ENCODE results near the gene NCK1.
"Not testable (repeated sequence)": the region's sequence is repeated elsewhere in the genome, so short reads cannot be mapped to it uniquely, and the experiment has no call there.

The NCK1 gene

GRCh38 chr3:136839556-136839931 is 22.5 kb upstream of the NCK1 start:
- H3K36me3 Mint-ChIP-seq = peaks cover 24% of the 10 kb centered on the region
- H3K4me1 Mint-ChIP-seq = no peaks in the 10 kb centered on the region
- H3K4me3 Mint-ChIP-seq = no peak overlapping the region
- no peak overlapping the region for H3K27ac Mint-ChIP-seq
- DNase-seq (ENCODE audit: low spot score in 2 of 2) = no peak
- H3K9me3 Mint-ChIP-seq = no peaks in the 10 kb centered on the region
- no peak for ATAC-seq (ENCODE audit: low read depth)
- H3K27me3 Mint-ChIP-seq = no peaks in the 10 kb centered on the region

GRCh38 chr3:136840252-136840651 is 21.8 kb upstream of the NCK1 start:
- ATAC-seq (ENCODE audit: low read depth) (no peak), DNase-seq (ENCODE audit: low spot score in 2 of 2) (no peak)
- Mint-ChIP-seq H3K27ac (no peak overlapping the region), H3K9me3 (no peaks in the 10 kb centered on the region), H3K4me3 (no peak overlapping the region), H3K36me3 (peaks cover 27% of the 10 kb centered on the region), H3K4me1 (no peaks in the 10 kb centered on the region), H3K27me3 (no peaks in the 10 kb centered on the region)

GRCh38 chr3:136842294-136842693 is 19.7 kb upstream of the NCK1 start:
- DNase-seq (ENCODE audit: low spot score in 2 of 2) (no peak), ATAC-seq (ENCODE audit: low read depth) (no peak)
- Mint-ChIP-seq H3K27me3 (no peaks in the 10 kb centered on the region), H3K4me1 (no peaks in the 10 kb centered on the region), H3K4me3 (no peak overlapping the region), H3K27ac (no peak overlapping the region), H3K36me3 (peaks cover 32% of the 10 kb centered on the region), H3K9me3 (no peaks in the 10 kb centered on the region)

GRCh38 chr3:136844724-136845123 is 17.3 kb upstream of the NCK1 start:
- no peak overlapping the region for H3K27ac Mint-ChIP-seq
- no peaks in the 10 kb centered on the region for H3K4me1 Mint-ChIP-seq
- peaks cover 23% of the 10 kb centered on the region for H3K36me3 Mint-ChIP-seq
- no peak overlapping the region for H3K4me3 Mint-ChIP-seq
- no peaks in the 10 kb centered on the region for H3K27me3 Mint-ChIP-seq
- DNase-seq (ENCODE audit: low spot score in 2 of 2) (no peak), ATAC-seq (ENCODE audit: low read depth) (no peak)
- H3K9me3 Mint-ChIP-seq = no peaks in the 10 kb centered on the region

GRCh38 chr3:136852180-136852579 is 9.8 kb upstream of the NCK1 start:
- Mint-ChIP-seq H3K4me3 (no peak overlapping the region), H3K36me3 (peaks cover 10% of the 10 kb centered on the region), H3K27me3 (no peaks in the 10 kb centered on the region), H3K27ac (no peak overlapping the region), H3K4me1 (no peaks in the 10 kb centered on the region), H3K9me3 (peaks cover 3% of the 10 kb centered on the region)
- no peak for DNase-seq (ENCODE audit: low spot score in 2 of 2)
- ATAC-seq (ENCODE audit: low read depth) = no peak

GRCh38 chr3:136856665-136857064 is 5.3 kb upstream of the NCK1 start:
- Mint-ChIP-seq H3K27ac (no peak overlapping the region), H3K36me3 (peaks cover 10% of the 10 kb centered on the region), H3K4me1 (peaks cover 8% of the 10 kb centered on the region), H3K9me3 (peaks cover 4% of the 10 kb centered on the region), H3K4me3 (no peak overlapping the region), H3K27me3 (no peaks in the 10 kb centered on the region)
- ATAC-seq (ENCODE audit: low read depth) (no peak), DNase-seq (ENCODE audit: low spot score in 2 of 2) (no peak)

- Mint-ChIP-seq H3K9me3 (peaks cover 4% of the 10 kb centered on the region), H3K27me3 (no peaks in the 10 kb centered on the region), H3K27ac (no peak overlapping the region)
Observed at GRCh38 chr3:136858381-136858780, 3.6 kb upstream of the NCK1 start.

DNA sequence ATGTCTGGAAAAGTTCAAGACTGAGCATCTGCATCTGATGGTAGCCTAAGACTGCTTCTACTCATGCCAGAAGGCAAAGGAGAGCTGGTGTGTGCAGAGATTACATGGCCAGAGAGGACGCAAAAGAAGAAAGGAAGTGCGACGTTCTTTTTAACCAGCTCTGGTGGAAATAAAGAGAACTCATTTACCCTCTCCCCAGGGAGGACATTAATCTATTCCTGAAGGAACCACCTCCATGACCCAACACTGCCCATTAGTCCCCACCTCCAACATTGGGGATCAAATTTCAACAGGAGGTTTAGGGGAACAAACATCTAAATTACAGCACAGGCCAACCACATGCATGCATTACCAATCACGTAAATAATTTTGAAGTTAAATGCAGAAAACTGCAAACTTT is 1.5 kb upstream of the NCK1 start:
- Mint-ChIP-seq H3K4me1 (peaks cover 10% of the 10 kb centered on the region), H3K36me3 (peaks cover 10% of the 10 kb centered on the region), H3K27ac (peak overlapping the region; percentile 90), H3K27me3 (no peaks in the 10 kb centered on the region), H3K9me3 (peaks cover 4% of the 10 kb centered on the region), H3K4me3 (peak overlapping the region; percentile 95)
- DNase-seq (ENCODE audit: low spot score in 2 of 2) = no peak
- ATAC-seq (ENCODE audit: low read depth) = no peak

More at GRCh38 chr3:136858381-136858780, 3.6 kb upstream of the NCK1 start:
- peaks cover 10% of the 10 kb centered on the region for H3K36me3 Mint-ChIP-seq
- ATAC-seq (ENCODE audit: low read depth) (no peak), DNase-seq (ENCODE audit: low spot score in 2 of 2) (no peak)
- peaks cover 10% of the 10 kb centered on the region for H3K4me1 Mint-ChIP-seq
- H3K4me3 Mint-ChIP-seq = no peak overlapping the region

- H3K27ac Mint-ChIP-seq = peak overlapping the region; percentile 90
- peaks cover 10% of the 10 kb centered on the region for H3K36me3 Mint-ChIP-seq
- peak overlapping the region; percentile 95 for H3K4me3 Mint-ChIP-seq
- no peak for ATAC-seq (ENCODE audit: low read depth)
- no peak for DNase-seq (ENCODE audit: low spot score in 2 of 2)
- H3K4me1 Mint-ChIP-seq = peaks cover 30% of the 10 kb centered on the region
- no peaks in the 10 kb centered on the region for H3K9me3 Mint-ChIP-seq
- H3K27me3 Mint-ChIP-seq = no peaks in the 10 kb centered on the region
Observed at GRCh38 chr3:136862617-136863322, 762 bp downstream of the NCK1 start.

DNA sequence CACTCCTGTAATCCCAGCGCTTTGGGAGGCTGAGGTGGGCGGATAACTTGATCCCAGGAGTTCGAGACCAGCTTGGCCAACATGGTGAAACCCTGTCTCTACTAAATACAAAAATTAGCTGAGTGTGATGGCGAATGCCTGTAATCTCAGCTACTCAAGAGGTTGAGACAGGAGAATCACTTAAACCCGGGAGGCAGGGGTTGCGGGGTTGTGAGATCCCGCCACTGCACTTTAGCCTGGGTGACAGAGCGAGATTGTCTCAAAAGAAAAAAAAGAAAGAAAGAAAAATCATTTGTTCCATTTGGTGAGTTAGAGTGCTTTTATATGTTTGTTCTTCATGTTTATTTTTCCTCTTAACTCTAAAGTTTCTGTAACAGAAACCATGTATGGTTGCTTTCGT is 7.3 kb downstream of the NCK1 start:
- ATAC-seq (ENCODE audit: low read depth) (no peak), DNase-seq (ENCODE audit: low spot score in 2 of 2) (no peak)
- peaks cover 41% of the 10 kb centered on the region for H3K4me1 Mint-ChIP-seq
- H3K4me3 Mint-ChIP-seq = no peak overlapping the region
- H3K27ac Mint-ChIP-seq = no peak overlapping the region
- no peaks in the 10 kb centered on the region for H3K27me3 Mint-ChIP-seq
- peaks cover 41% of the 10 kb centered on the region for H3K36me3 Mint-ChIP-seq
- peaks cover 3% of the 10 kb centered on the region for H3K9me3 Mint-ChIP-seq

DNA sequence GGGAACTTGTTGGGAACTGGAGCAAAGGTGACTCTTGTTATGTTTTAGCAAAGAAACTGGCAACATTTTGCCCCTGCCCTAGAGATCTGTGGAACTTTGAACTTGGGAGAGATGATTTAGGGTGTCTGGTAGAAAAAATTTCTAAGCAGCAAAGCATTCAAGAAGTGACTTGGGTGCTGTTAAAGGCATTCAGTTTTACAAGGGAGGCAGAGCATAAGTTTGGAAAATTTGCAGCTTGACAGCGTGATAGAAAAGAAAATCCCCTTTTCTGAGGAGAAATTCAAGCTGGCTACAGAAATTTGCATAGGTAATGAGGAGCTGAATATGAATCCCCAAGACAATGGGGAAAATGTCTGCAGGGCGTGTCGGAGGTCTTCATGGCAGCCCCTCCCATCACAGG is 10.2 kb downstream of the NCK1 start:
- ATAC-seq (ENCODE audit: low read depth); DNase-seq (ENCODE audit: low spot score in 2 of 2); H3K27me3 Mint-ChIP-seq; H3K4me3 Mint-ChIP-seq; H3K9me3 Mint-ChIP-seq: not testable (repeated sequence)
- H3K4me1 Mint-ChIP-seq = peaks cover 28% of the 10 kb centered on the region
- H3K27ac Mint-ChIP-seq = peak overlapping the region; percentile 60
- H3K36me3 Mint-ChIP-seq = peaks cover 41% of the 10 kb centered on the region

DNA sequence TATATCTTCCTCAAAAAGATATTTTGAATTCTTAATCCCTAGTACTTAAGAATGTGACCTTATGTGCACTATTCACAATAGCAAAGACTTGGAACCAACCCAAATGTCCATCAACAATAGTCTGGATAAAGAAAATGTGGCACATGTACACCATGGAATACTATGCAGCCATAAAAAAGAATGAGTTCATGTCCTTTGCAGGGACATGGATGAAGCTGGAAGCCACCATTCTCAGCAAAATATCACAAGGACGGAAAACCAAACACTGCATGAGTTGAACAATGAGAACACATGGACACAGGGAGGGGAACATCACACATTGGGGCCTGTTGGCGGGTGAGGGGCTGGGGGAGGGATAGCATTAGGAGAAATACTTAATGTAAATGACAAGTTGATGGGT is 17.5 kb downstream of the NCK1 start:
- peaks cover 14% of the 10 kb centered on the region for H3K36me3 Mint-ChIP-seq
- H3K4me3 Mint-ChIP-seq = not testable (repeated sequence)

DNA sequence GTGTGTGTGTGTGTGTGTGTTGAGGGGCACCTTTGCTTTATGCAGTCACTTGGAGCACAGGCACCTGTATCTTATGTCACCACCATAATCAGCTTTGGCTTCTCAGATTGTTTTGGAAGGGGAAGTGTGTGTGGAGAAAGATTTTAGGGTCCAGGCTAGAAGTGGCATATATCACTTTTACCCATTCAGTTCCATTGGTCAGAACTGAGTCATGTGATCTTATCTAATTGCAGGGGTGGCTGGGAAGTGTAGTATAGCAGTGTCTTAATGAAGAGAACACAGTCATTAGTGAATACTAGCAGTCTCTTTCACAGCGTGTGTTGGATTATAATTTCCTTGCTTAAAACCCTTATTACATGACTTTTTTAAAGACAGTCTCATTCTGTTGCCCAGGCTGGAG is 20.6 kb downstream of the NCK1 start:
- Mint-ChIP-seq H3K36me3 (peaks cover 10% of the 10 kb centered on the region), H3K9me3 (peaks cover 6% of the 10 kb centered on the region), H3K4me1 (peaks cover 43% of the 10 kb centered on the region), H3K27ac (no peak overlapping the region), H3K27me3 (no peaks in the 10 kb centered on the region), H3K4me3 (no peak overlapping the region)
- DNase-seq (ENCODE audit: low spot score in 2 of 2) (no peak), ATAC-seq (ENCODE audit: low read depth) (peak; percentile 47)

More for the DNA sequence above, 17.5 kb downstream of the NCK1 start:
- H3K27ac Mint-ChIP-seq; DNase-seq (ENCODE audit: low spot score in 2 of 2); H3K27me3 Mint-ChIP-seq; H3K9me3 Mint-ChIP-seq; ATAC-seq (ENCODE audit: low read depth): not testable (repeated sequence)
- peaks cover 32% of the 10 kb centered on the region for H3K4me1 Mint-ChIP-seq

DNA sequence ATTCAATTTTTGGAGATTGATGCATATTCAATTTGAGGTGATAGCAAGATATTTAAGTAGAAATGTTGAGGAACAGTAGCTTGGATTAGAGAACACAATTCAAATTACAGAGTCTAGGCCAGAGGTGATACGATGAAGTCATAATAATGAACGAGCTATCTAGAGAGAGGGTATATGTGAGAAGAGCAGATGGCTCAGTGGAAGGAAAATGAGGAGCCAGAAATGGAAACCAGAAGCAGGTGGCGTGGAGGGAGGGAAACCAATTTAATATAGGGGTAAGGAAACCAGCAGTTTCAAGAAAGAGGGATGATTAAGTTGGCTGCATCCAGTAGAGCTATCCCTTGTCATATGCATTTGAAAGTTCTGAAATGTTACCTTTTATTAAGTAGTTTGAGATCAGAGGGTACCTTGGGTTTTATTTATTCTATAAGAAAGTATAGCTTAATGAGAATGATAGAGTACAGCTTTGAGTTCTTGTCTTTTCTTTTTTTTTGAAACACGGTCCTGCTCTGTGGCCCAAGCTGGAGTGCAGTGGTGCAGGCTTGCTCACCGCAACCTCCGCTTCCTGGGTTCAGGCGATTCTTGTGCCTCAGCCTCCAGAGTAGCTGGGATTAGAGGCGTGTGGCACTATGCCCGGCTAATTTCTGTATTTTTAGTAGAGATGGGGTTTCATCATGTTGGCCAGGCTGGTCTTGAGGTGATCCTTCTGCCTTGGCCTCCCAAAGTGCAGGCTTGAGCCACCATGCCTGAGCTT is 22.1 kb downstream of the NCK1 start:
- Mint-ChIP-seq H3K27me3 (no peaks in the 10 kb centered on the region), H3K36me3 (peaks cover 13% of the 10 kb centered on the region), H3K9me3 (peaks cover 4% of the 10 kb centered on the region), H3K4me3 (no peak overlapping the region), H3K27ac (peak overlapping the region; percentile 39), H3K4me1 (peaks cover 51% of the 10 kb centered on the region)
- DNase-seq (ENCODE audit: low spot score in 2 of 2) (no peak), ATAC-seq (ENCODE audit: low read depth) (no peak)

Data from memory B cell (primary cell).